HG02870 (cell line): ENCODE data around the gene ZNF334.

ENCODE experiments used
- ATAC-seq: cut with Tn5 transposase; IDR thresholded peaks from one replicate; pipeline ENCODE4 v1.9.1; 2021; ENCODE audit warnings: mild to moderate bottlenecking, moderate library complexity; ENCODE audit not compliant: unreplicated experiment

ZNF334 gene

DNA sequence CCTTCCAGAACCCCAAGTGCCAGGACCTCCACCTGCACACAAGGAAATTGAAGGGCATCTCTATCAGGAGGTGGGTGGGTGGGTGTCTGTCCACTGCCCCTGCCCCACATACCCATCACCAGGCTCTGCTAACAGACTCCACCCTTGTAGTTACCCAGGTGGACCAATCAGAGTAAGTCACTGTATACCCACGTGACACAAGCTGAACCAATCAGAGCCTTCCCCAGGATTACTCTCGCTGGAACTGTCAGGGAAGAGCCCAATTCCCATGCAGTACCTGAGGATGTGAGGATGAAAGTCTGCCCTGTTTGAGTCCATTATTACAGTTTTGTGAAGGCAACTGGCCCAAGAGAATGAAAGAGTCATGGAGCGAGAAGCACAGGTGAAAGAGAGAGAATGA is 32.9 kb upstream of the ZNF334 start:
- ATAC-seq, result no peak

DNA sequence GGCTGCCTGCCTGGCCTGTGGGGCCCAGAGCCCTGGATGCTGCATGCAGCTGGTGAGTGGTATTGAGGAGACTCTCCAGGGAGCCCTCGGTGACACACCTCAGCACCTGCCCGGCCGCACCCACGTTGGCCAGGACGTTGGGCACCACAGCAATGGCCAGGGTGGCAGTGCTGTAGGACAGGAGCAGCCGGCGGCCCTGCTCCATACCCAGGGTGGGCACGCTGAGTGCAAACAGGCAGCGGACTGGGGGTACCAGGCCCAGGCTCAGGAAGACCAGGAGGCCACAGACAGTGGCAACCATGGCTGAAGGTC is 32.4 kb upstream of the ZNF334 start:
- ATAC-seq, result no peak

DNA sequence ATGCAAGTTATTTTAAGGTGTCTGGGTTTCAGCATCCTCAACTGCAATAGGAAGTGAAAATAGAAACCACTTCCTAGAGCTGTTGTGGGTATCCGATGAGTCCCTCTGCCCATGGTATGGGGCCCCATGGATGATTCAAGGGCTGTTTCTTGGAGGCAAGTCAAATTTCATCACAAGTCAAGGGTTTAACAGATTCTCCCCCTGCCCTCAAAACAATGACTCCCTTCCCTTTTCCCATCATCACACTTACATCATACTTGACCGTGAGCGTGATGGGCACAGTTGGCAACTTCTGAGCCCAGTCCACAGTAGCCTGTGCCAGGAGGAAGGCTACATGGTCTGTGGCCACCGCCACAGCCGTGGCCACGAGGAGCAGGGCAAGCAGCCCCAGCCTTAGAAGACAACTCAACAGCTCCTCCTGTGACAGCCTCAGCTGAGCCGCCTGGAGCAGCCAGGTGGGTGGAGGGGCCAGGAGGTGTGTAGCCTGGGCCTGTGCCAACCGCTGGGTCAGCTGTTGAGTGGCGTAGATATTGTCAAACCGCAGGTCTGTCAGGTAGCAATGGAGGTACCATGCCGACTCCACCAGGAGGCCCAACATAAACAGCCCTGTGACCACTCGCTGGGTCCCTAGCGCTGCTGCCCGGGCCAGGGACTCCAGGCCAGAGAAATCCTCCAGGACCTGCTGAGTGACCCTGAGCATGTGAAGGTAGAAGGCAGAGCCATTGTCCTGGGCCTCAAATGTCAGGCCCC is 31.9 kb upstream of the ZNF334 start:
- no peak for ATAC-seq

DNA sequence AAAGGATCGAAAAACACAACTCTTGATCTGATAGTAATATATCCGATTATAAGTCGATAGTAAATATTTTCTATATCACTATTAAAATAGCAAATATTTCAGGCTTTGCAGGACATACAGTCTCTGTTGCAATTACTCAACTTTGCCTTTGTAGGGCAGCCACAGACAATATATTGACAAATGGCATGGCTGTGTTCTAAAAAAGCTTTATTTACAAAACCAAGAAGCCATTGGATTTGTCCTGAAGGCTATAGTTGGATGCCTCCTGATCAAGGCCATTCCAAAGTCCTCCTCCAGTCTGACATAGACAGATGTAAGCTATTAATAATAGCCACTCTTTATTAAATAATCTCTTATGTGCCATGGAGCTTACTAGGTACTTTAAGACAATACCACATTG is 31.2 kb upstream of the ZNF334 start:
- no peak for ATAC-seq

DNA sequence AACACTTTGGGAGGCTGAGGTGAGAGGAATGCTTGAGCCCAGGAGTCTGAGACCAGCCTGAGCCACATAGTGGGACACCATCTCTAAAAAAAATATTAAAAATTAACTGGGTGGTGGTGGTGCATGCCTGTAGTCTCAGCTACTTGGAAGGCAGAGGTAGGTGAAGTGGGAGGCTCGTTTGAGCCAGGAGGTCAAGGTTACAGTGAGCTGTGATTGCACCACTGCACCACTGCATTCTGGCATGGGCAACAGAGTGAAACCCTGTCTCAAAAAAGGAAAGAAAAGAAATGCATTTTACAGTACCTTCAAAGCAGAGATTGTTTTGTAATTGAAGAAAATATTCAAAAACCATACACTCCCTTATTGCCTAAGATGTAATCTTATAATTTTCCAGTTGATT is 30.6 kb upstream of the ZNF334 start:
- no peak for ATAC-seq

DNA sequence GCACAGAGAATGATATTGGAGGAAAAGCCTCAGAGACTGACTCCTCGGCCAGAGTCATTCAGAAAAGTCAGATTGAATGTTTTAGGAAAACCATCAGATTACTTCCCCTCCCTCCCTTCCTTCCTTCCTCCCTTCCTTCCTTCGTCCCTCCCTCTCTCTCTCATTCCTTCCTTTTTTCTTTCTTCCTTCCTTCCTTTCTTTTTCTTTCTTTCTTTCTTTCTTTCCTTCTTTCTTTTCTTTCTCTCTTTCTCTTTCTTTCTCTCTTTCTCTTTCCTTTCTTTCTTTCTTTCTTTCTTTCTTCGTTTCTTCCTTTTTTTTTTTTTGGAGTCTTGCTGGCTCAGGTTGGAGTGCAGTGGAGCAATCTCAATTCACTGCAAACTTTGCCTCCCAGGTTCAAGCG is 29.7 kb upstream of the ZNF334 start:
- no peak for ATAC-seq

DNA sequence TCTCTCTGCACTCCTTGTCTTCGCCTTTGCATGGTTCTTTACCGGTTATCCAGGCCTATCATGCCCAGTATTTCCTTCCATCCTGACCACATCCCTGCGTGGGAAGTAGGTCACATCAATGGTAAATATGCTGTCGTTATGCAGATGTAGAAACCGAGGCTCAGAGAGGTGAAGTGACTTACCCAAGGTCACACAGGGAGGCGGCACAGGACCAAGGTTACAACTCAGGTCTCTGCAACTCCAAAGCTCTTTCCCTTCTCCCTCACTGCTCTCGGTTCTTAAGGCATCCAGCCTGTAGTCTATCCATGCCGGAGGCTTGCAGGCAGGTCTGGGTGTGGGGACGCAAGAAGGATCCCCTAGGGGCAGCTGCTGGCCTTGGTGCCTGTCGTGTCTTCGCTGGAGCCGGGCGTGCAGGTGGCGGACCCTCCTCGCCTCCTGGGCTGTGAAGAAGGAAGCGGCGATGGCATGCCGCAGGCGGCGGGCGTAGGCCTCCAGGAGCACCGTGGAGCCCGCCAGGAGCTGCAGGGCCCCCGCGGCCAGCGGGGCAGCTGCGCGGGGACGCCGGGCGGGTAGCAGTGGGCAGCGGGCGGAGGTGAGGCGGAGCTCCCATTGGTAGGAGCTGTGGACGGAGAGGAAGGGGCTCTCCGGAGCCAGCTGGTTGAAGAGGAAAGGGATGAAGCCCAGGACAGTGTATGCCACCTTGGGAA is 28.0 kb upstream of the ZNF334 start:
- ATAC-seq, result no peak

DNA sequence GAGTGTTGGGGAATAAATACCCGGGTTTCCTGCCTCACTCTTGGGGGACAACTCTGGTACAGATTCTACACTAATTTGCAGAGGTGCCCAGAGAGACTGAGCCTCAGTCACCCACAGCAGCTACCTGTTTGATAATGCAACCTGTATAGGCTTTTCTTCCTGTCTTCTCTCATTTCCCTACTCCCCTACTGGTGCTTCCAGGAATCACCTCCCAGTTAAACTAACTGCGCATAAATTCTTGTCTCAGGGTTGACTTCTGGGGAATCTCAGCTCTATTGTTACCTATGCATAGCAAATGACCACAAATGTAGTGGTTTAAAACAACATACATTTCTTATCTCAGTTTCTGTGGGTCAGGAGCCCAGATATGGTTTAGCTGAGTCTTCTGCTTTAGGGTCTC is 25.8 kb upstream of the ZNF334 start:
- ATAC-seq, result no peak

DNA sequence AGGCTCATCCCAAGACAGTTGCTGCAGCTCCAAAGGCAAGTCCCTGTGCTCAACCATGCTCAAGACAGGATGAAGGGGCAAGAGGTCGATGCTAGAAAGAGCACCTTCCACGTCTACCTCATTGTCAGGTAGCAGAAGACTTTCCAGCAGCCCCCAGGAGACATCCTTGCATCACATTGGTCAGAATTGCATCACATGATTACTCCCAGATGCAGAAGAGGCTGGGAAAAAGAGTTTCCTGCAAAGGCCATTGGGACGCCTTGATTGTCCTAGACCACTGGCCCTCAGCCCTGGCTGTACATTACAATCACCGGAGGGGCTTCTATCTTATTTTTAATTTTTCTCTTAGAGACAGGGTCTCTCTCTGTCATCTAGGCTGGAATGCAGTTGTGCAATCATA is 17.3 kb upstream of the ZNF334 start:
- ATAC-seq, result no peak

DNA sequence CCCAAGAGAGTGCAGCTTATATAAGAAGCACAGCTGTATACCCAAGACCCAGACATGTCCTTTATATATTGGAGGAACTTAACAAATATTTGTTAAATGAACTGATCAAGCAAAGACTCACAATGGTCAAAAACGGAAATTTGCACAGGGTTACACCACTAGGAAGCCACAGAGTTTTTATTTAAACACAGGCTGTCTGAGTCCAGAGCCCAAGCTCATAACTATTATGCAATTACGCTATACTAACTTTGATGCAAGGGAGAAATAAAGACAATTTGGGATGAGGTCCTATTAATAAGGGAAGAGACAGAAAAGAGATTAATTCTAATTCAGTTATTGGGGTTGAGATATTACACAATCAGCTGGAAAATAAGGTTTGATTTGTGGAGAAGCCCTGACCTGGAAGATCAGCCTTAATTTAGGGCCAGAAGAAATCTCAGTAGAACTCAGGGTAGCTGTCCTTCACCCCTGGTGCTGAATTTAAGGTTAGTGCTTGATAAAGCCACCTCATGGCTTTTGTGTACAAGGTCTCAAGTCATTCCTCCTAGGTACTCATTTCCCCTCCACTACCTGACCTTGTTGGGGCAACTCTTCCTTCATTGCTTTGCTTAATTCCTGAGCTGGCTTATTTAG is 10.5 kb upstream of the ZNF334 start:
- ATAC-seq, result no peak

DNA sequence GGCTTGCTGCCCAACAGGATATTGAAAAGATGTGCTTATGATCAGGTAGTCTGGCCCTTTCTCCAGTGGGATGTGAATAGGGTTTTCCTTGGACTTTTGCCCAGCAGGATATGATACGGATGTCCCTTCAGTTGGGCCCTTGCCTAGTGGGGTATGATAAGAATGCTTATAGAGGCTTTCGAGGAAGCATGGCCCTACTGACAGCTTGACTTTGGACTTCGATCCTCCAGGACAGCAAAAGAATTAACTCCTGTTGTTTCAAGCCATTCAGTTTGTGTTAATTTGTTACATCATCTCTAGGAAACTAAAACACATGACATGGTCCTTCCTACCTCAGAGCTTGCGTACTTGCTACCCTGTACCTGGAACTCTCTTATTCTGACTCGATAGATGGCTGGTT is 9.7 kb upstream of the ZNF334 start:
- no peak for ATAC-seq

DNA sequence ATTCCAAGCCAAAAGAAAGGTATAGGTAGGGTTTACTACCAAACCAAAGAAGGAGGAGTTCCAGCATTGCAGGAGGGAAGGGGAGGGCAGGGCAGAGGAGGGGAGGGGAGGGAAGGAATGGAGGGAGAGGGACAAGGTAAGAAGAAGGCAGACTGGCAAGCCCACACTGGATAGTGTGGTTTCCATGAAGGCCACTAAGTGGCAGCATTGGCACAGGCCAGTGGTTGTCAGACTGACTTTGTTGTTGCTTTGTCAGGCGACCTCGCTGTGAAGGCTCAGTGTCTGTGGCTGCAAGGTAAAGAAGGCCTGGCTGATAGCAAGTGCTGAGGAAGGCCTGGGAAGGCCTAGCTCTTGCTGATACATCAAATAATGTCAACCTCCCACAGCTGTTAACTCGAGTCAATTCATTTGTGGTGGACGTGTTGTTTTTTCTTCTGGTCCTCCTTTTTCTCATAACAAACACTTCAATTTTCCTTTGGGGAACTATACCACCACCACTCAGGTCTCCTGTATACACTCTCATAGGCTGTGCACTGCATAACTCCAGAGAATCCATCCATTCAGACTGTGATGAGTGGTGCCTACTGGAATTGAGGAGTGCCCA is 7.7 kb upstream of the ZNF334 start:
- ATAC-seq, result no peak

DNA sequence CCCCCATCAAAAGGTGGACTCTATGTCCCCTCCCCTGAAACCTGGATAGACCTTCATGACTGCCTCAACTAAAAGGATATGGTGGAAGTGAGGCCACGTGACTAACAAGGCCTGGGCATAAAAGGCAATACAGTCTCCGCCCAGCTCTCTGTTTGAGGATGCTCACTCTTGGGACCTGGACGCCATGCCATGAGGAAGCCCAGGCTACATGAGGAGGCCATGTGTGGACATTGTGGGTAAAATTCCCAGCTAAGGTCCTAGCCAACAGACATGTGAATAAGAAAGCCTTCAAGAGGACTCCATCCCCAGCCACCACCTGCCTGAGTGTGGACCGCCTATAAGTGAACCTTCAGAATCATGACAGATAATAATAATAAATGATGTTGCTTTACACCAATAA is 7.2 kb upstream of the ZNF334 start:
- no peak for ATAC-seq

DNA sequence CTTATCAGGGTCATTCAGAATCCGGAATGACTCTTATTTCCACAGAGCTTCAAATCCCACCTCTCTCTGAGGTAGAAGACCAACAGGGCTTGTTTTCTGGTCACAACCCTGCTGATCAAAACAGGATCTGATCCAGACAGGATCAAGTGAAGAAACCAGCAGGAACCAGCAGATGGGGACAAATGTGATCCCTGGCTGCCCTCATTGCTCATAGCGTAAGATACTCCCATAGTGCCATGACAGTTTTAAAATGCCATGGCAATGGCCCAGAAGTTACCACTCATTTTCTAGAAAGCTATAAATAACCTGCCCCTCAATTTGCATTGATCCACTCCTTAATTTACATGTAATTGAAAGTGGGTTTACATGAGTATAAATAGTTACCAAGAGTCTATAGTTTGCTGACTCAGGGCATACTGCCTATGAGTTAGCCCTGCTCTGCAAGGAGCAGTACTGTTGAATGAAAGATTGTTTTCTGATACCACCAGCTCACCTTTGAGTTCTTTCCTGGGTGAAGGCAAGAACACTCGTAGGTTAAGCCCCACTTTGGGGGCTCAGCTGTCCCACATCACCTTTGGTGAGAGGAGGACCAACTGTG is 6.2 kb upstream of the ZNF334 start:
- no peak for ATAC-seq

DNA sequence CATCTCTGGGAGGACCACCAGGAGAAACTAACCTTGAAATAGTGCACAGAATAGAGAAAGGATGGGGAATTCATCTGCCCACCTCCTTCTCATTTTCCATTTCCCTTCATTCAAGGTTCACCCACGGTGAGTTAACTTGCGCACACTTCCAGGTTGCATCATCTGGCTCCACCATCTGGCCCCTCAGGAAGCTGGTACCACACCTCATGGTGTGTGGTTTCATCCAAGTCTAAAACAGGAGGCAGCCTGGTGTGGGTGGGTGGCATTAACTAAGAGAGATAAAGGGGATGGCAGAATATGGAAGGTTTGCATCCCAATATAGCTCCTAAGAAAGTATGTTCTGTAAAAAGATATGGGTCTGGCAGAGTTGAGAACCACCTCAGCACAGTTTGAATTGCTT is 3.8 kb downstream of the ZNF334 start:
- no peak for ATAC-seq

DNA sequence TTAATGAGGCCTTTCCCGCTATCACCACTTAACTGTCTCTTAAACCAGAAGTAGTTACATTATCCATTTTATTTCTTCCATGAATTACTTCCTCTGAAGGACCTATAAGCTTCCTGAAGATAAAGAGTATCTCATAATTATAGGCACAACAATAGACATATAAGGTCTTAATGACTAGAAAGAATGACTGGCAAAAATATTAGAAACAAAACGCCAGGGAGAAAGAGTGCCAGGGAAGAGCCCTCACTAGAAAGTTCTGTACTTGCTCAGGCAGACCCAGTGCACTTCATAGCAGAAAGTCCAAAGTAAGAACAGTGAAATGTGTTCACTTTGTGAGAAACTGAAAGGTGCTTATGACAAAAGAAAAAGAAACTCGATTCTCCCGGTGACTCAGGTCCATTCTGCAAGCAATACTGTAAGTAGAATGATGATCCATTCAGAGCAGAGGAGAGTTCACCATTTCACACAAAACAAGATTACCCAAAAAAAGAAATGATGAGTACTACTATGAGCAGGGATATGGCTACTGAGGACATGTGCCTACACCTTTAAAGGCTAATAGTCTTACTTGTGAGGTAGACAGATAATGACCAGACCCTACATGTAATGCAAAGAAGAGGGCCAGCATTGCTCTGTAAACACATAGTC is 5.5 kb downstream of the ZNF334 start:
- ATAC-seq, result no peak

DNA sequence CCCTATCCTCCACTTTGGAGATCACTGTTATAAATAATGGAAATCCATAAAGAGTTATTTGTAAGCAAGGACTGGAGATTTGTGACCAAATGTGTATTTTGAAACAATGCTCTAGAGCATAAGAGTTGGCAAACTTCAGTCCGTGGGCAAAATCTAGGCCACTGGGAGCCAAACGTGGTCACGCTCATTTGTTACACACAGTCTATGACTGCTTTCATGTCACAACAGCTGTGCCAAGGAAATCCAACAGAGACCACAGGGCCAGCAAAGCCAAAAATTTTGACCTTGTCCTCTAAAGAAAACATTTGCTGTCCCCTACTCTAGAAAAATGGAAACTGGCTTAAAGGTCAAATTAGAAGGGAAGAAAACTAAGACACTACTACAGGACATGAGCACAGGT is 7.9 kb downstream of the ZNF334 start:
- no peak for ATAC-seq

DNA sequence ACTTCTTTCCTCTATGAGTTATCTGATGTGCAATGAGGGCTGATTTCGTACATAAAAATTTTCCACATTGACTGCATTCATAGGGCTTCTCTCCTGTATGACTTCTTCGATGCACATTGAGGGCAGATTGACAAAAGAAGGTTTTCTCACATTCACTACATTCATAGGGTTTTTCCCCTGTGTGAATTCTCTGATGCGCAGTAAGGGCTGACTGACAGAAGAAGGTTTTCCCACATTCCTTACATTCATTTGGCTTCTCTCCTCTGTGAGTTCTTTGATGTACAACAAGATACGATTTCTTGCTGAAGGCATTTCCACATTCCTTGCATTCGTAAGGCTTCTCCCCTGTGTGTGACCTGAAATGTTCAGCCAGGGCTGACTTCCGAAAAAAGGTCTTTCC is 11.4 kb downstream of the ZNF334 start:
- no peak for ATAC-seq

DNA sequence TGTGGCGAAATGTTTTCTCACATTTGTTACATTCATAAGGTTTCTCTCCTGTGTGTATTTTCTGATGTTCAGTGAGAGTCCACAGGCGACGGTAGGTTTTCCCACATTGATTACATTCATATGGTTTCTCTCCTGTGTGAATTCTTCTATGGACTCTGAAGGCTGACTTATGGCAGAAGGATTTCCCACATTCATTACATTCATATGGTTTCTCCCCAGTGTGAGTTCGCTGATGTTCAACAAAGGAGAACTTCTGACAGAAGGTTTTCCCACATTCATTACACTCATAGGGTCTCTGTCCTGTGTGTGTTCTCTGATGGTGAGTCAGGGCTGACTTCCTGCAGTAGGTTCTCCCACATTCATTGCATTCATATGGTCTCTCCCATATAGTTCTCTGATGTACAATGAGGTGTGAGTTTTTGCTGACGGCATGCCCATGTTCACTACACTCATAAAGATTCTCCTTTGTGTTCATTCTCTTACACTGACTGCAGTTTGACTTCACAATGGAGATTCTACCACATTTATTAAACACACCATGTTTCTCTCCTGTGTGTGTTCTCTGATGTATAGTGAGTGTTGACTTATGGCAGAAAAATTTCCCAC is 11.9 kb downstream of the ZNF334 start:
- no peak for ATAC-seq

DNA sequence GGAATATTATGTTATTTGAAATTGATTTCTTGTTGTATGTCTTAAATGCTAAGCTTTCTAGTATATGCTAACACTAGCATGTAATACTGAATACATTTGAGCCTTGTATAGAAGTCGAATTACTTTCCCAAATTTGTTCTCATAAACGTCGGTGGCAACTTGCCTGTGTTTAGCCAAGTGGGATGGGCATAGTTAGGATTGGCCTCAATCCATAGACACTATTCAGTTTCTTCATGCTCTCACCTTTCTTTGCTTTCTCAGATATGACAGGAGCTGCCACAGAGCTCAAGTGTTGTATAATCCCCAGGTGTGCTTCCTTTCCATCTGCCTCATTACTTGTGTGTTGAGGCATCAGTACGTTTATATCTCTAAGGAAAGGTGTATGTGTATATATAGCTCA is 19.3 kb downstream of the ZNF334 start:
- ATAC-seq, result no peak

DNA sequence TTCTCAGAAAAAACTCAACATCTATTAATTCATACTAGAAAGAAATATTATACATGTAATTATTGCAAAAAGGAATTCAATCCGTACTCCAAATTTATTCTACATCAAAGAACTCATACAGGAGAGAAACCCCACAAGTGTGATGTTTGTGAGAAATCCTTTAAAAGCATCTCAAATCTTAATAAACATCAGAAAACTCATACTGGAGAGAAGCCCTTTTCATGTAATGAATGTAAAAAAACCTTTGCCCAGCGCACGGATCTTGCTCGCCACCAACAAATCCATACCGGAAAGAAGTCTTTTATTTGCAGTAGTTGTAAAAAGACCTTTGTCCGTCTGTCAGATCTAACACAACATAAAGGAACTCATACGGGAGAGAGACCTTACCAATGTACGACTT is 22.0 kb downstream of the ZNF334 start:
- ATAC-seq, result no peak
